ENCODE measurements around the gene CGN. TPM values are rescaled to one million over a fixed set of nuclear protein-coding genes. Genes with fewer than 3 reads are reported as not detected.

Gene CGN
- total and polyA plus RNA-seq, 2 donors (not counting 3 experiments of a cell fraction or from before 2014, with no cell fraction given): 0.32 to 0.73 TPM

DNA sequence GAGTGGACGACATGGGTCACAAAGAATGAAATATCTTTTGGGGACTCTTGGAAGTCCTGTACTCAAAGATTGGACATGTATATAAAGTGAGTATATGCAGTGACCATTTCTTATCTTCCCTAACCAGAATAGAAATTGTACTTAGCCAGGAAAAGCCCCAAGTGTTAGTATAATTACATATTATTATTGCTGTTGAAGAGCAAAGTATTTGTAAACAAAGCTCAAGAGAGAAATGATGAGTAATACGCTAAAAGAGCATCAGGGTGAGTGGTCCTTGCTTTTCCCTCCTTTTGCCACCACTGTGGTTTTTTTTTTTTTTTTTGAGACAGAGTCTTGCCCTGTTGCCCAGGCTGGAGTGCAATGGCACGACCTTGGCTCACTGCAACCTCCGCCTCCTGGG is 6.4 kb upstream of the CGN start:
- Histone ChIP-seq H3K4me3 (replicated peaks in 1 of 3; ENCODE audit: insufficient read depth in 1 of 3, low read depth in 1 of 3, low read length in 3 of 3) (no peak overlapping the region), H3K27ac (ENCODE audit: insufficient read depth, low read depth, low read length) (no peak overlapping the region), H3K79me2 (ENCODE audit: control insufficient read depth, insufficient read depth, low read length) (no peaks in the 10 kb centered on the region), H3K27me3 (ENCODE audit: control insufficient read depth in 2 of 2, insufficient read depth in 2 of 2, low read length in 2 of 2) (peaks cover 0 to 6% of the 10 kb centered on the region in 2 experiments), H3K9ac (replicated peaks; ENCODE audit: extremely low read depth, insufficient read depth, low read length) (no peak overlapping the region), H3K36me3 (ENCODE audit: control insufficient read depth in 2 of 2, extremely low read depth in 1 of 2, insufficient read depth in 2 of 2, low read length in 2 of 2) (no peaks in the 10 kb centered on the region), H3K9me3 (replicated peaks; ENCODE audit: control insufficient read depth, insufficient read depth, low read length) (no peaks in the 10 kb centered on the region), H4K20me1 (replicated peaks; ENCODE audit: control insufficient read depth, extremely low read depth, insufficient read depth, low read length) (no peaks in the 10 kb centered on the region), H3K4me1 (ENCODE audit: control insufficient read depth, extremely low read depth, insufficient read depth, low read length) (no peaks in the 10 kb centered on the region), H3K4me2 (ENCODE audit: insufficient read depth, low read length) (no peak overlapping the region), H3K9me1 (replicated peaks; ENCODE audit: control insufficient read depth, extremely low read depth, insufficient read depth, low read length) (no peaks in the 10 kb centered on the region), H2AFZ (ENCODE audit: low read depth, low read length) (no peak overlapping the region)
- BruUV-seq (replicated peaks): no TSS peak
- intact Hi-C loops (cut with micrococcal nuclease): no loop called here
- dilution Hi-C loops (cut with MboI; ENCODE audit: extremely low pct_ligation_motif_present, low sequenced_read_pairs): no loop called here
- ChIA-PET CTCF (interaction anchor here (0.9 to 1.4 kb wide), 2 partner anchors 19 to 106 kb away, joined by 3 read pairs; no protein-coding TSS in a partner anchor), POLR2A (no interaction called here)
- TF ChIP-seq POLR2A (IDR thresholded peaks at IDR 0.05; ENCODE audit: low read depth, low read length) (no peak), JUN (IDR thresholded peaks at IDR 0.05; ENCODE audit: borderline replicate concordance, insufficient read depth, insufficient read length, low read depth) (no peak), MYC (IDR thresholded peaks at IDR 0.05; ENCODE audit: low read depth, low read length) (no peak), FOS (IDR thresholded peaks at IDR 0.05; ENCODE audit: borderline replicate concordance, insufficient read depth, low read length) (no peak), POLR2AphosphoS5 (IDR thresholded peaks at IDR 0.05; ENCODE audit: insufficient read depth, low read depth, low read length) (no peak)
- no peak for DNase-seq (ENCODE audit: low read depth, low spot score)
- FAIRE-seq: no peak

DNA sequence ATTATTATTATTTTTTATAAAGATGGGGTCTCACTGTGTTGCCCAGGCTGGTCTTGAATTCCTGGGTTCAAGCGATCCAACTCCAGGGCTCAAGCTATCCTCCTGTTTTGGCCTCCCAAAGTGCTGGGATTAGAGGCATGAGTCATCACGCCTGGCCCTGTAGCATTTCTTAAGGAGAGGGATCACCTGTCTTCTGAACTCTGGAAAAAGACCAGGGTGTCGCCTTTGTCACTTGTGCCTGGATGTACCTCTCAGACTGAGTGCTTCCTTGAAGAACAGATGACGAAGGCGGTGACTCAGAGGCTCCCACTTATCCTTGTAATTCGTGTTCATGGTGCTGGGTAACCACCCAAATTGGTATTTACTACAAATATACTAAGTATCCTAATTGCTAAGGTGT is 2.4 kb upstream of the CGN start:
- Histone ChIP-seq H3K27ac (ENCODE audit: insufficient read depth, low read depth, low read length) (no peak overlapping the region), H3K9ac (replicated peaks; ENCODE audit: extremely low read depth, insufficient read depth, low read length) (no peak overlapping the region), H3K4me2 (ENCODE audit: insufficient read depth, low read length) (no peak overlapping the region), H3K4me1 (ENCODE audit: control insufficient read depth, extremely low read depth, insufficient read depth, low read length) (peaks cover 12% of the 10 kb centered on the region), H4K20me1 (replicated peaks; ENCODE audit: control insufficient read depth, extremely low read depth, insufficient read depth, low read length) (no peaks in the 10 kb centered on the region), H3K4me3 (replicated peaks in 1 of 3; ENCODE audit: insufficient read depth in 1 of 3, low read depth in 1 of 3, low read length in 3 of 3) (no peak overlapping the region), H3K9me3 (replicated peaks; ENCODE audit: control insufficient read depth, insufficient read depth, low read length) (no peaks in the 10 kb centered on the region), H2AFZ (ENCODE audit: low read depth, low read length) (no peak overlapping the region), H3K9me1 (replicated peaks; ENCODE audit: control insufficient read depth, extremely low read depth, insufficient read depth, low read length) (no peaks in the 10 kb centered on the region), H3K27me3 (ENCODE audit: control insufficient read depth in 2 of 2, insufficient read depth in 2 of 2, low read length in 2 of 2) (peaks cover 0 to 2% of the 10 kb centered on the region in 2 experiments), H3K36me3 (ENCODE audit: control insufficient read depth in 2 of 2, extremely low read depth in 1 of 2, insufficient read depth in 2 of 2, low read length in 2 of 2) (no peaks in the 10 kb centered on the region), H3K79me2 (ENCODE audit: control insufficient read depth, insufficient read depth, low read length) (no peaks in the 10 kb centered on the region)
- FAIRE-seq (no peak), DNase-seq (ENCODE audit: low read depth, low spot score) (no peak)
- BruUV-seq (replicated peaks): no TSS peak
- CTCF ChIA-PET: no interaction called here
- dilution Hi-C loops (cut with MboI; ENCODE audit: extremely low pct_ligation_motif_present, low sequenced_read_pairs): no loop called here
- no peak for TF ChIP-seq EZH2 (IDR thresholded peaks at IDR 0.05; ENCODE audit: borderline replicate concordance, low read depth, low read length, severe bottlenecking)
- TF ChIP-seq GATA2 (IDR thresholded peaks at IDR 0.05; ENCODE audit: insufficient read depth, insufficient read length, low read depth, low read length): no peak
- TF ChIP-seq, protein P1, sequence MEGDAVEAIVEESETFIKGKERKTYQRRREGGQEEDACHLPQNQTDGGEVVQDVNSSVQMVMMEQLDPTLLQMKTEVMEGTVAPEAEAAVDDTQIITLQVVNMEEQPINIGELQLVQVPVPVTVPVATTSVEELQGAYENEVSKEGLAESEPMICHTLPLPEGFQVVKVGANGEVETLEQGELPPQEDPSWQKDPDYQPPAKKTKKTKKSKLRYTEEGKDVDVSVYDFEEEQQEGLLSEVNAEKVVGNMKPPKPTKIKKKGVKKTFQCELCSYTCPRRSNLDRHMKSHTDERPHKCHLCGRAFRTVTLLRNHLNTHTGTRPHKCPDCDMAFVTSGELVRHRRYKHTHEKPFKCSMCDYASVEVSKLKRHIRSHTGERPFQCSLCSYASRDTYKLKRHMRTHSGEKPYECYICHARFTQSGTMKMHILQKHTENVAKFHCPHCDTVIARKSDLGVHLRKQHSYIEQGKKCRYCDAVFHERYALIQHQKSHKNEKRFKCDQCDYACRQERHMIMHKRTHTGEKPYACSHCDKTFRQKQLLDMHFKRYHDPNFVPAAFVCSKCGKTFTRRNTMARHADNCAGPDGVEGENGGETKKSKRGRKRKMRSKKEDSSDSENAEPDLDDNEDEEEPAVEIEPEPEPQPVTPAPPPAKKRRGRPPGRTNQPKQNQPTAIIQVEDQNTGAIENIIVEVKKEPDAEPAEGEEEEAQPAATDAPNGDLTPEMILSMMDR (IDR thresholded peaks at IDR 0.05; ENCODE audit: extremely low read depth in 1 of 2, insufficient read depth in 1 of 2, low read depth in 1 of 2, low read length in 2 of 2): no peak
- TF ChIP-seq, protein P2, sequence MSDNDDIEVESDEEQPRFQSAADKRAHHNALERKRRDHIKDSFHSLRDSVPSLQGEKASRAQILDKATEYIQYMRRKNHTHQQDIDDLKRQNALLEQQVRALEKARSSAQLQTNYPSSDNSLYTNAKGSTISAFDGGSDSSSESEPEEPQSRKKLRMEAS (IDR thresholded peaks at IDR 0.05; ENCODE audit: insufficient read depth, insufficient read length): no peak
- TF ChIP-seq FOS (IDR thresholded peaks at IDR 0.05; ENCODE audit: borderline replicate concordance, insufficient read depth, low read length): no peak
- no peak for TF ChIP-seq POLR2A (IDR thresholded peaks at IDR 0.05; ENCODE audit: low read depth, low read length)
- no peak for TF ChIP-seq MYC (IDR thresholded peaks at IDR 0.05; ENCODE audit: low read depth, low read length)
- no peak for TF ChIP-seq JUN (IDR thresholded peaks at IDR 0.05; ENCODE audit: borderline replicate concordance, insufficient read depth, insufficient read length, low read depth)
- no peak for TF ChIP-seq POLR2AphosphoS5 (IDR thresholded peaks at IDR 0.05; ENCODE audit: insufficient read depth, low read depth, low read length)
- POLR2A ChIA-PET: interaction anchor here (0.7 kb wide), 1 partner anchor 378 kb away, joined by 5 read pairs; no protein-coding TSS in a partner anchor
- intact Hi-C loops (cut with micrococcal nuclease): no loop called here
